Measurements from ENCODE around the gene PROS1. TPM values are rescaled to one million over a fixed set of nuclear protein-coding genes. Genes with fewer than 3 reads are reported as not detected.
A peak's percentile ranks its signal among the peaks of the same experiment; 100 is the strongest.

Gene PROS1
- 73.7 and 75.9 TPM in 2 replicates for total RNA-seq (2014; rRNA removed)
- 22.6 TPM for polyA plus RNA-seq (2012)

GRCh38 chr3:93973131-93974126 lies at the start of gene PROS1:
TSS of gene PROS1 (minus strand) at chr3:93973896. CDS start at chr3:93973749, 147 bp downstream.
- DNase-seq (ENCODE audit: low read depth) = peak; percentile 88

DNA sequence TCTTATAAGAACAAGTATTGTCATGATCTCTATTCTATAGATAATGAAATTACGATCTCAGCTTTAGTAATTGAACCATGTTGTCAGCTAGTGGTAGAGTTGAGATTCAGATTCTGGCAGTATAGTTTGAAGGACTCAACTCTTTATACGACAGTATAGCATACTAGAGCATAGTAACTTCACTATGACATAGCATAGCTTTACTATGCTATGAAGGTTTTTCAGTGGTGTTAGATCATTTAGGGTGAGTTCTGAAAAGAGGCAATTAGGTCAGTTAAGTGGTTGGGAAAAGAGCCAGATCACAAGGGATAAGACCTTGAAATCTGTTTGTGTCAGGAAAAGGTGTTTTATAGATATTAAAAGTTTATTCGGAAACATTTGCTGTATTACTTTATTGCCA lies 46.6 kb upstream of the PROS1 start:
- no peak for DNase-seq (ENCODE audit: low read depth)

- DNase-seq (ENCODE audit: low read depth) = no peak
Observed at GRCh38 chr3:94019659-94020058, 46.0 kb upstream of the PROS1 start.

DNA sequence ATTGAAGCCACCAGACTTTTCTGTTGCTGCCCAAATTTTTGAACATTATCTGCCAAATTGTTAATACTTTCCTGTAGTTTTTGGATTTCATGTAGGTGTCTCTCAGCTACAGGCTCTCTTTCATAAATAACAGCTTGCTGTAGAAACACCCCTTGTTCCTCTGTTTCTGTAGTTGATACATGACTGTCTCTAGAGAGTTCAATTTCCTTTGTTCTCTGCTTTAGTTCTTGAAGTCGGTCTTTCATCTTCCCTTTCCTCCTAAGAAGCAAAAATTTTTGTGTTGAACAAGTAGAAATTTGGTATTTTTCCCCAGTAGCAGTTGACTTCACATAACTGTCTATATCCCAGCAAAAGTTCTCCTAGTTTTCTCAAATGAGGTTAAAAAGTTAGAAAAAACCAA lies 41.3 kb upstream of the PROS1 start:
- no peak for DNase-seq (ENCODE audit: low read depth)

- DNase-seq (ENCODE audit: low read depth) = no peak
Observed at GRCh38 chr3:94012185-94012584, 38.5 kb upstream of the PROS1 start.

DNA sequence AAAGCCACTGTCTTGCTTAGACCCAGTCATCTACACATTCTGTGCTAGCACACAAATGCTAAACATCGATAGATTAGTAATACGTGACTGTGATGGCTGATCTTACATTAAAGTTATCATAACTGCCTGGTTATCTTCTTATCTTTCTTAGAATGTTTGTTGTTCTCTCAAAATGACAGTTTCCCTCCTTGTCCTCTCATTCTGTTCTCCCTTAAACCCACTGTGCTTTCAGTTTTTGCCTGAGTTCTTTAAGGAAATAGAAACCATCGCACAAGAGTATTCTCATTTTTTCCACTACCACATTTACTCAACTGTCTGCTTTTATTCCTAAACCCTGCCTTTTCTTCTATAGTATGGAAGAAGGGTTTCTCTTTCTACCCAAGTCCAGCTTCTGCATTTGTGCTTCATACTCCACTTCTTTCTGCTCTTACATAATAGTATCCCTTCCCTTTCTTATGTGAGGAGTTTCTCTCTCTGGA lies 37.6 kb upstream of the PROS1 start:
- DNase-seq (ENCODE audit: low read depth) = no peak

DNA sequence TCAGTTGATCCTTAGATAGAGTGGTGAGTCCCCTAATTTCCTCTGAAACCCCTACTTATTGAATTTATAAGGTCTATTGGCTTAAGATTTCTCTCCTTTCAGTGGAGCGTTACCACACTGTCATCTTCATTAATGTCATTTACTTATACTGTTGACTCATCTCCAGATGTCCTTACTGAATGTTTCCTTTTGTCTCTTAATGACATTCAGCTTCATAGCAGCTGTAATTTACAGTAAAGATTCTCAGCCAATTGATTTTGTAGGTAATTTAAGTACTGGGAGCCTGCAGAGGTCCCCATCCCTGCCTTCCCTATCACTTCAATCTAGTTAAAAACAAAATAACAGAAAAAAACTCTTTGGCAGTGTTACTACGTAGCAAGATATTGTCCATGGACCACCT lies 35.9 kb upstream of the PROS1 start:
- no peak for DNase-seq (ENCODE audit: low read depth)

DNA sequence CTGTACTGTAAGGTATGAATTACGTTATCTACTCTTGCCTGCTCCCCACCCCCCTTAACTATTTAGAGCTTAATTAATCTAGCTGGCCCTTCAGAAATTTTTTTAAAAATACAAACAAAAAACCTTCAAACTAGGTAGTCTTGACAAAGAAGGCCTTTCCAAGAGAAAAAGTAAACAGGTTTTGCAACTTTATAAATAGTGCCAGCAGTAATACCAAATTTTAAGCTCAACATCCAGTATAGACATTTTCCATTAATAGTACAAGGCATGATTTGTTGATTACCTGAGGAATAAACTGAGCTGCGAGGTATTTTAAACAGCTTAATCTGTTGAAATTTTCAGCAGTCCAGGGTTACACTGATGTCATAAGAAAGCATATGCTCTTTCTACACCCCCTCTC lies 34.6 kb upstream of the PROS1 start:
- DNase-seq (ENCODE audit: low read depth) = no peak

- DNase-seq (ENCODE audit: low read depth) = peak; percentile 66
Observed at GRCh38 chr3:94004301-94004910, 30.7 kb upstream of the PROS1 start.

DNA sequence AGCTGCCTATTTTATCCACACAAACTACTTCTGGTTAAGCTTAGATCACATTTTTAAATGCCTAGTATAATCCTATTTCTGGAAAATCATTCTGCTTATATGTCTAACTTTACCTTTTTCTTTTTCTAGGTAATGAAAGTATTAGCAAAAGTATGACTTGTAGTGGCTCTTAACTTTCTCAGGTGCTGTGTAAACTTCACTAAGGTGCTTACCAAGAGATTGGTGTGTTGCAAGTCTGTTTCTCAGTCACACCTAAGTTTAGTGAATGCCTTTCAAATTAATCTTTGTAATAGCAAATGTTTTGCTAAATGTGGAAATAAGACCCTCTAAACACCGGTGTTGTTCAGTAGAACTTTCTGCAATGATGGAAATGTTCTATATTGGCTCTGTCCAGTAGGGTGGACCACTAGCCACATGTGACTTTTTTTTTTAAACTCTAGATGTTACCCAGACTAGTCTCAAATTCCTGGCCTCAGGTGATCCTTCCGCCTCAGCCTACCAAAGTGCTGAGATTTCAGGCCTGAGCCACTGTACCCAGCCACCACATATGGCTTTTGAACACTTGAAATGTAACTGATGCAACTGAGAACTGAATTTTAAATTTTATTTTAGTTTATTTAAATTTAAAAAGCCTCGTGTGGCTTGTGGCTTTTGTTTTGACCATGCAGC lies 28.3 kb upstream of the PROS1 start:
- no peak for DNase-seq (ENCODE audit: low read depth)

GRCh38 chr3:94001191-94001590 lies 27.5 kb upstream of the PROS1 start:
- DNase-seq (ENCODE audit: low read depth) = no peak

GRCh38 chr3:93994056-93994455 lies 20.4 kb upstream of the PROS1 start:
- peak; percentile 67 for DNase-seq (ENCODE audit: low read depth)

- DNase-seq (ENCODE audit: low read depth) = peak; percentile 14
Observed at GRCh38 chr3:93992207-93992606, 18.5 kb upstream of the PROS1 start.

DNA sequence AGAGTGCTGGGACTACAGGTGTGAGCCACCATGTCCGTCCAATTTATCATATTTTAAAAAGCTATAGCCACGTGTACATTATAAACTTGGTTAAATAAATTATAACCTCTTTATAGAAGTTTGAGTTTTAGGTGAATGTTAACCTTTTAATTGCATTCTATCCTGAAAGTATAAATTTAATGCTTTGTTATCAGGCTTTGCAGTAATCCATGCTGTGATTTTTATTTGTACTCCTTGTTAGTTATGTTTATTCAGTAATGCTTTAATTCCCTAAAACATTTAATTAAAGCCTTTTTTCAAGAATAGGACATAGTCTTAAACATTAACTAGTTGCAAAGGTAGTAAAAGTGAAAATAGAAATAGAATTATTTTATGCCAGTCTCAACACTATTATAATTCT lies 17.9 kb upstream of the PROS1 start:
- DNase-seq (ENCODE audit: low read depth) = no peak

DNA sequence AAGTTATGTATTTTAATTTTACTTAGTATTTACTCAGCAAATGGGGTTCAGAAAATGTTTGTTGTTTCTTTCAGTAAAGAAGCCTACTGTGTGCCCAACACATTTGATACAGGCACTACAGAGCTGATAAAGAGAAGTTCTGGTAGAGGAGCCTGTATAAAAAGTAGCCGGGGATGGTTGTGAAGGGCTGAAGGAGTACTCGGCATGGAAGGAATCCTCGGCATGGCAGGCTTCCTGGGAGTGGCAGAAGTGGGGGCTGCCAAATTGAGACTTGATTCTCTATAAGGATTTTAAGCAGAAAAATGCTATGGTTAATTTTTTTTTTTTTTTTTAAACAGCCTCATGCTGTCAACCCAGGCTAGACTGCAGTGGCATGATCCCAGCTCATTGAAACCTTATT lies 15.5 kb upstream of the PROS1 start:
- DNase-seq (ENCODE audit: low read depth) = no peak

DNA sequence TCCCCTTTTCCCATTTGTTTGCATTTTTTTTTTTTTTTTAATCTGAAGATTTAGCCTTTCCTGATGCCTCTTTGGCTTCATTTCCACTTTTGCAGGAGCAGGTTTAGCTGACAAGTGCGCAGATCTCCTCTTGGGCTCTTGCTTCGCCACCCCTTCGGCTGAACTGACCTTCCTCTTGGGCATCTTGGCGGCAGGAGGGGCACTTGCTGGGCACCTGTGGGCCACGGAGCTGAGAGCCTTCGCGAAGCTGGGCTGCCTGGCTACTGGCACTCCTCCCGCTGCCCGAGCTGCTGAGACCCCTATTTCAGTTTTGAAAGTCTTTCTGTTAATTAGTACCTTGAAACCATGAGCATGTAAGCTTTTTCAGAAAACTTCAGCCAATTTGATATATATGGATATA lies 15.1 kb upstream of the PROS1 start:
- no peak for DNase-seq (ENCODE audit: low read depth)

- DNase-seq (ENCODE audit: low read depth) = peak; percentile 27
Observed at GRCh38 chr3:93988283-93988682, 14.6 kb upstream of the PROS1 start.

GRCh38 chr3:93984618-93985017 lies 10.9 kb upstream of the PROS1 start:
- no peak for DNase-seq (ENCODE audit: low read depth)

DNA sequence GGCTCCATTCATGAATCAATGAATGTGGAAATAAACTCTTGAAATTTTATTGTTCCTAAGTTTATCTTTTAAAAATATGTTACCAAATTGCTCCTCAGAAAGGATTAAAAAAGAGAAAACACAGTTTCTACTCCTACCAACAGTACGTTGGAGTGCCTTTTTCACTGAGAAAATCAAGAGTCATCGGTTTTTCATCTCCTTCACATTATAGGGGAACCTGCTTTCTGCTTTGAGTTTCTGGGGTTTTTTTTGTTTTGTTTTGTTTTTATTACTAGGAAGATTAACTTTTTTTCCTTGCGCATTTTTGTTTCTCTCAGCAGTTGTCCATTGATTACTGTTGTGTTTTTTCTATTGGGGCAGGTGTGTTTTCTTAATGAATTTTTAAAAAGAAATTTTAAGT lies 9.7 kb upstream of the PROS1 start:
- DNase-seq (ENCODE audit: low read depth) = no peak

DNA sequence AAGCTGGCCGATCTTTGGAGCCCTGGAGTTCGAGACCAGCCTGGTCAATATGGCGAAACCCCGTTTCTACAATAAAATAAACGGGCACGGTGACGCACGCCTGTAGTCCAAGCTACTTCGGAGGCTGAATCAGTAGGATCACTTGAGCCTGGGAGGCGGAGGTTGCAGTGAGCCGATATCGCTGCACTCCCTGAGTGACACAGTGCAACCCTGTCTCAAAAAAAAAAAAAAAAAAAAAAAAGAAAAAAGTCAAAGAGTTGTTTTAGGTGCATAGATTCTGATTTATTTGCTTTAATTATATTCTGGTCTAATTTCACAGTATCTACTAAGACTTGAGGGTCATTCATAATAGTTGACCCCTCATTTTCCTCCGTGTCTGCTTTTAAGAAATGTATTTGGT lies 8.0 kb upstream of the PROS1 start:
- DNase-seq (ENCODE audit: low read depth) = no peak

DNA sequence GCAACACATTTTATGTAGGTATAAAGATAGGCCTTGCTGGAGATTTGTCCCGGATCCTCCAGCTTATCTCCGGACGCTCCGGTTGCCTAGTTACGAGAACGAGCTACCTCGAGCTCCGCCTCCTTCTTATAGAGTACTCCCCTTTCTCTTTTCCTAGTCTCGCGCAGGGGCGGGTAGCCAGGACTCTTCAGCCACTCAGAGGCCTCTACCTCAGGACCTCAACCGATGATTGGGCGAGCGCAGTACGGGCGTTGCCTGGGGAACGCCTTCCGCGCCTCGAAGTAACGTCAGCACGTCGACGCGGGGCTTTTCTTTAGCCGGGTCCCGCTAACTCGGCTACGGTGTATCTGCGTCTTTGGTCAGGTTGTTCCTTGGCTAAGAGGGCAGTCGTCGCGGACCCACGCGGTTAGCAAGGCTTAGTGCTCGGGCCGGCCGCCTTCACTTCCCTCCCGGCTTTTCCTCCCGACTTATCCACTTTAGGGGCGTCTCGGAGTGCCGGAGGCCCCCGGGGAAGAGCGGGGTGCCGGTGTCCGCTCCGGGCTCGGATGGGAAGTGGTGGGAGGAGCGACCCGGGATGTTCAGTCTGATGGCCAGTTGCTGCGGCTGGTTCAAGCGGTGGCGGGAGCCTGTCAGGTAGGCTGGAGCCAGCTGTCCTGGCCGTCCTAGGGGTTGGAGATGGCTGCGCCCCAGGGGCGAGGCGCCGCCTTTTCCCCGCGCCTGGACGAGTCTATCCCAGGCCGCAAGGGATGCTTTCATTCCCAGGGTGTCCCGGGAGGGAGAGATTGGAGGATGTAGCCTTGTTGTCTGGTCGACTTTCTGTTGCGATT lies 6.4 kb upstream of the PROS1 start, which contains the start of gene ARL13B:
Gene ARL13B, plus strand, starts transcription at position 306 of the 827 bp plus-strand sequence. Its CDS starts 269 bp downstream, at position 575.
- peak; percentile 98 for DNase-seq (ENCODE audit: low read depth)
